HL-60 (cell line): ENCODE data around the gene LRP1B.

Experiments
- DNase-seq, 2 experiments: peaks; one replicate each; pipeline ENCODE4 v3.0.0-alpha.2; 2010 to 2020; ENCODE audit warnings: low read depth in 1 of 2, low spot score in 1 of 2
- H3K27ac ChIP-seq: fragments of 250-450 bp; sonication (Bioruptor Pico); replicated peaks from 2 replicates; pipeline ENCODE4 v1.5.1; 2020; ENCODE audit warnings: mild to moderate bottlenecking, moderate library complexity
- H3K27me3 ChIP-seq: fragments of 250-450 bp; sonication (Bioruptor Pico); 2 replicates; pipeline ENCODE4 v1.5.1; 2021; ENCODE audit warnings: mild to moderate bottlenecking, moderate library complexity; ENCODE audit not compliant: insufficient read depth, poor library complexity, severe bottlenecking
- H3K4me3 ChIP-seq: replicated peaks from 2 replicates; pipeline ENCODE4 v1.5.1; 2011; ENCODE audit warnings: mild to moderate bottlenecking, control low read depth, low read length; ENCODE audit not compliant: insufficient read depth
- GABPA ChIP-seq: IDR thresholded peaks from 2 replicates; pipeline ENCODE4 v1.6.1; 2012; ENCODE audit warnings: low read depth
- POLR2AphosphoS5 ChIP-seq: IDR thresholded peaks from 2 replicates; pipeline ENCODE4 v1.6.1; 2012; ENCODE audit warnings: low read depth
- SPI1 ChIP-seq: IDR thresholded peaks from 2 replicates; pipeline ENCODE4 v1.6.1; 2012; ENCODE audit warnings: low read depth, mild to moderate bottlenecking, borderline replicate concordance
- TF ChIP-seq, protein P1 (sequence below): IDR thresholded peaks from 2 replicates; pipeline ENCODE4 v1.6.1; 2012; ENCODE audit warnings: low read depth; ENCODE audit not compliant: insufficient replicate concordance
- TF ChIP-seq, protein P2 (sequence below): IDR thresholded peaks from one replicate; pipeline ENCODE4 v1.5.1; 2011; ENCODE audit warnings: low read length, control low read depth, inconsistent platforms; ENCODE audit not compliant: insufficient read depth

LRP1B gene

DNA sequence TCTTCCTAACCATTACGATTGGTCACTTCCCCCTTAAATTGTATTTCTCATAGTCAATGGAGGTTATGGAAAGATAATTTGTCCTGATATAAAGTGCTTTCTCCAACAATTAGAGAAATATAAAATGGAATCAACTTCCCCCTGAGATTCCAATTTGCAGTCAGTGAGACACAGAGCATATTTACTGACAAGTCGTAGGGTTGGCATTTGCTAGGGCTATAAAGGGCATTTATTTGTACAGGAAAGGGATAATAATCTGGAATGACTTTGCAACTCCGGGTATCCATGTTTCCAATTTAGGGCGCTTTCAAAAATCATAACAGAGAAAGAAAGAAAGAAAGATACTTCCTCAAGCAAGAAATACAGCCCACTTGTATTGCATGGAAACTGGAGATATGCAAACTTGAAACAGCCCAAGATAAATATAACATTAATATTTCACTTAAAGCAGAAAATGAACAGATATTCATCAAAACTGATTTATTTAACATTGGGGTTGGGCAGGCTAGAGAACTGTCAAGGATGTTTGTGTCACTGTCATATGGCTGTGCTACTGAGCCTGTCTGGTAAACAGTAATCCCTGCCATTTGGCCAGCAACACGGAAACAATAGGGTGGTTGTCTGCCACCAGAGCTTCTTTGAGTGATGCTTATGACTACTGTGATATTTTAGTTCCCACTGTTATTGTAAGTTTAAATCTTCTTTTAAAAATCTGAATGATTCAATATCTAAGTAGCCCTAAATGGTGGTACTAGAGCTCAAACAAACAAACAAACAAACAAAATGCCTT is 621.8 kb downstream of the LRP1B start:
- Histone ChIP-seq H3K27me3 (no peaks in the 10 kb centered on the region), H3K4me3 (no peak overlapping the region), H3K27ac (no peak overlapping the region)
- no peak for TF ChIP-seq GABPA
- TF ChIP-seq, protein P1, sequence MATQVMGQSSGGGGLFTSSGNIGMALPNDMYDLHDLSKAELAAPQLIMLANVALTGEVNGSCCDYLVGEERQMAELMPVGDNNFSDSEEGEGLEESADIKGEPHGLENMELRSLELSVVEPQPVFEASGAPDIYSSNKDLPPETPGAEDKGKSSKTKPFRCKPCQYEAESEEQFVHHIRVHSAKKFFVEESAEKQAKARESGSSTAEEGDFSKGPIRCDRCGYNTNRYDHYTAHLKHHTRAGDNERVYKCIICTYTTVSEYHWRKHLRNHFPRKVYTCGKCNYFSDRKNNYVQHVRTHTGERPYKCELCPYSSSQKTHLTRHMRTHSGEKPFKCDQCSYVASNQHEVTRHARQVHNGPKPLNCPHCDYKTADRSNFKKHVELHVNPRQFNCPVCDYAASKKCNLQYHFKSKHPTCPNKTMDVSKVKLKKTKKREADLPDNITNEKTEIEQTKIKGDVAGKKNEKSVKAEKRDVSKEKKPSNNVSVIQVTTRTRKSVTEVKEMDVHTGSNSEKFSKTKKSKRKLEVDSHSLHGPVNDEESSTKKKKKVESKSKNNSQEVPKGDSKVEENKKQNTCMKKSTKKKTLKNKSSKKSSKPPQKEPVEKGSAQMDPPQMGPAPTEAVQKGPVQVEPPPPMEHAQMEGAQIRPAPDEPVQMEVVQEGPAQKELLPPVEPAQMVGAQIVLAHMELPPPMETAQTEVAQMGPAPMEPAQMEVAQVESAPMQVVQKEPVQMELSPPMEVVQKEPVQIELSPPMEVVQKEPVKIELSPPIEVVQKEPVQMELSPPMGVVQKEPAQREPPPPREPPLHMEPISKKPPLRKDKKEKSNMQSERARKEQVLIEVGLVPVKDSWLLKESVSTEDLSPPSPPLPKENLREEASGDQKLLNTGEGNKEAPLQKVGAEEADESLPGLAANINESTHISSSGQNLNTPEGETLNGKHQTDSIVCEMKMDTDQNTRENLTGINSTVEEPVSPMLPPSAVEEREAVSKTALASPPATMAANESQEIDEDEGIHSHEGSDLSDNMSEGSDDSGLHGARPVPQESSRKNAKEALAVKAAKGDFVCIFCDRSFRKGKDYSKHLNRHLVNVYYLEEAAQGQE, result no peak
- TF ChIP-seq POLR2AphosphoS5, result no peak
- TF ChIP-seq, protein P2, sequence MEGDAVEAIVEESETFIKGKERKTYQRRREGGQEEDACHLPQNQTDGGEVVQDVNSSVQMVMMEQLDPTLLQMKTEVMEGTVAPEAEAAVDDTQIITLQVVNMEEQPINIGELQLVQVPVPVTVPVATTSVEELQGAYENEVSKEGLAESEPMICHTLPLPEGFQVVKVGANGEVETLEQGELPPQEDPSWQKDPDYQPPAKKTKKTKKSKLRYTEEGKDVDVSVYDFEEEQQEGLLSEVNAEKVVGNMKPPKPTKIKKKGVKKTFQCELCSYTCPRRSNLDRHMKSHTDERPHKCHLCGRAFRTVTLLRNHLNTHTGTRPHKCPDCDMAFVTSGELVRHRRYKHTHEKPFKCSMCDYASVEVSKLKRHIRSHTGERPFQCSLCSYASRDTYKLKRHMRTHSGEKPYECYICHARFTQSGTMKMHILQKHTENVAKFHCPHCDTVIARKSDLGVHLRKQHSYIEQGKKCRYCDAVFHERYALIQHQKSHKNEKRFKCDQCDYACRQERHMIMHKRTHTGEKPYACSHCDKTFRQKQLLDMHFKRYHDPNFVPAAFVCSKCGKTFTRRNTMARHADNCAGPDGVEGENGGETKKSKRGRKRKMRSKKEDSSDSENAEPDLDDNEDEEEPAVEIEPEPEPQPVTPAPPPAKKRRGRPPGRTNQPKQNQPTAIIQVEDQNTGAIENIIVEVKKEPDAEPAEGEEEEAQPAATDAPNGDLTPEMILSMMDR, result no peak
- no peak for DNase-seq

DNA sequence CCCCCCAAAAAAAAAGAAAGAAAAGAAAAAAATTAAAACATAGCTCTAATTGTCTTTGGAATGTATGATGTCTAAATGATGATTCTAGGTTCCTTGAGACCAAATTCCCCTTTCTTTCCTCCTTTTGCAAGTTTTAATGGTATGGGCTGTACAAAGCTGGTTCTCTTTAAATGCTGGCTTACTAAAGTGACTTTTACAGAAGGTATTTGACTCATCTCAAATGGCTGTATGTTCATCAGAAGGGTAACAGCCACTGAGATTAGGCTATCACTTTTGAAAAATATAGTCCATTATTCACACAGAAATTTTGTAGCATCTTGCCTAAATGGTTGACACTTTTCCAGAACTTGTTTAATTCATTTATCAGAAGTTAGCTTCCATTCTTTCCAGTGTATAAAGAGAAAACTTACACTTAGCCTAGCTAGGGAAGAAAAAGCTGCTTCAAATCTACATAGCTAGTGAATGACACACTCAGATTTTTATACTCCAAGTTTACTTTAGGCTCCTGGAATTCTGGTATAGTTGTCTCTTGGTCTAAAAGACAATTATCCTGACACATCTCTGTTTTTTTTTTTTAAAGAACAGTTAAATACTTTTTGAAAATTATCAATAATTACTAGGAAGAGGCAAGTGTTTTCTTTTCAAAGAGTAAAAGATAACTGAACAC is 622.6 kb downstream of the LRP1B start:
- Histone ChIP-seq H3K27ac (no peak overlapping the region), H3K27me3 (no peaks in the 10 kb centered on the region), H3K4me3 (no peak overlapping the region)
- no peak for TF ChIP-seq GABPA
- TF ChIP-seq, protein P1, result no peak
- TF ChIP-seq POLR2AphosphoS5, result no peak
- TF ChIP-seq, protein P2, result no peak
- no peak for TF ChIP-seq SPI1
- DNase-seq, result no peak

DNA sequence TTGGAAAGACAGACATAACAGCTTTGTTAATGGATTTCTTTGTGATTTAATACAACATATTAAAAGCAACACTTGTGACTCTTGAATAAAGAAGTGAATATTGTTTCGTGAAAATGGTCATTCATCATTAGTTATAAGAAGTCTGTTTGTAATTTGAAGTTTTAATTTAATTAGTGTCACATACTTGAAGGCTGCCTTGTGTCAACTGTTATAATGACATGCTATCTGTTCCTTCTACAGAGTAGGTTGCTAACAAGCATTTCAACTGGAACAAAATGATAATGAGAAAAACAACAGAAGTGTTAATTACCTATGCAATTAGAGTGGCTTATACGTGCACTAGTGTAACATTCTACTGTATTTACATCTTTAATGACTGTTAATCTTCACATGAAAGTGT is 624.7 kb downstream of the LRP1B start:
- no peaks in the 10 kb centered on the region for H3K27me3 ChIP-seq
- no peak for TF ChIP-seq GABPA
- TF ChIP-seq, protein P1, result no peak
- TF ChIP-seq POLR2AphosphoS5, result no peak
- no peak for TF ChIP-seq SPI1
- TF ChIP-seq, protein P2, result no peak
- no peak for DNase-seq
- no peak overlapping the region for H3K27ac ChIP-seq
- no peak overlapping the region for H3K4me3 ChIP-seq
